Ectodermal cell (in vitro differentiated cells): ENCODE data around the gene PSMB7.

Source experiments
- H3K27ac ChIP-seq: 2 replicates; pipeline ENCODE4 v1.7.0; 2013; ENCODE audit warnings: mild to moderate bottlenecking, low read depth, low read length; ENCODE audit not compliant: insufficient read depth, poor library complexity, severe bottlenecking
- H3K27me3 ChIP-seq: 2 replicates; pipeline ENCODE4 v1.7.0; 2013; ENCODE audit warnings: mild to moderate bottlenecking, low read length; ENCODE audit not compliant: insufficient read depth, control insufficient read depth, poor library complexity, severe bottlenecking
- H3K36me3 ChIP-seq: one replicate; pipeline ENCODE4 v1.7.0; 2013; ENCODE audit warnings: low read length; ENCODE audit not compliant: control insufficient read depth, insufficient read depth
- H3K4me1 ChIP-seq: one replicate; pipeline ENCODE4 v1.7.0; 2013; ENCODE audit warnings: low read length; ENCODE audit not compliant: control insufficient read depth, insufficient read depth
- H3K4me3 ChIP-seq: 2 replicates; pipeline ENCODE4 v1.7.0; 2013; ENCODE audit warnings: low read depth, low read length, control low read depth; ENCODE audit not compliant: insufficient read depth
- H3K9me3 ChIP-seq: 2 replicates; pipeline ENCODE4 v1.7.0; 2013; ENCODE audit warnings: mild to moderate bottlenecking, low read length, moderate library complexity; ENCODE audit not compliant: control insufficient read depth
- WGBS, 2 experiments: methylation state at CpG; one replicate each; pipeline ENCODE4 v1.1.7; 2013; ENCODE audit warnings: missing lambda C conversion rate in 2 of 2; 5-methylcytosine and 5-hydroxymethylcytosine counted together

The PSMB7 gene

DNA sequence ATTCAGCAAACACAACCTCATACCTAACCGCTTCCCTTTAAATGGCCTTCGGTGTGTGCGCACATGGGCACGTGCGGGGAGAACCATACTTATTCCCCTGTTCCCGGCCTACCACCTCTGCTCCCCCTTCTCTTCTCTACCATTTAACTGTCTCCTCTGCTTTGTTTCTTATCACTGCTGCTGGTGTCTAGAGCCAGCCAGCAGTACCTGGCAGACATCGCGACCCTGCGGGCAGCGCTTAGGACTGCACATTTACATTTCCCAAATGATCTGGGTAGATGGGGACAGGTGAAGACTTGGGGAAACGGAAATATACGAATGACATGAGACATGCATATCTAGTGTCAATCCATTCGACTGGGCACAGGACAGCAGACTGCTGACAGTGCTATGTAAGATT lies 56.6 kb downstream of the PSMB7 start:
- Histone ChIP-seq H3K27me3 (no peaks in the 10 kb centered on the region), H3K4me1 (no peaks in the 10 kb centered on the region), H3K9me3 (no peaks in the 10 kb centered on the region), H3K27ac (no peak overlapping the region), H3K36me3 (no peaks in the 10 kb centered on the region), H3K4me3 (no peak overlapping the region)
- WGBS, 2 experiments: 93 to 98% methylated on average over 13 of the region's 13 CpGs

DNA sequence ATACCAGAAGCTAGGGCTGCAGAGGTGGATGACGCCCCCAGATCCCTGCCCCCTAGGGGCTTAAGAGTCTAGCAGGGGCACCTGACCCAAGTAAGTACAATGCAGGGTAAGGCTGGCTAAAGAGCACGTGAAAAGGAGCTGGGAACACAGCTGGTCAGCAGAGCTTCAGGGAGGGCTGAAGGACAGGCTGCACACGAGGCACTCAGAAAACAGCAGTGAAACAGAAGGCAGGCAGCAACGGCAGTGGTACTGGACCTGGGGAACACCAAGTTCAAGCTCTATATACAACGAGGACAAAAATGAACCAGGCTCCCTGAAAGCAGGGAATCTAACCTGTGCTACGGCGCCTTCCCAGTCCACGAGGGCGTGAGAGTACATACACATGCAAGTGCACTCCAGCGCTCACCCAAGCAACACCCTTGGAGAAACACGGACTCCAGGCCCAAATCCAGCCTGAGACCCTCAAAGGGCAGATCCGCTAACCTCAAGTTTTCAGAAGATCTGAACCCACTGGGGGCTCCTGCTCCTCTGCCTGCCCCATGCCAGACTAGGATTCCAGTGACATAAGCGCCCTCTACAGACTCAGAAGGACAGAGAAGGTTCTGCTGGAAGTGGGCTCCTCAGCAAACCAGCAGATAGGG lies 57.4 kb downstream of the PSMB7 start:
- Histone ChIP-seq H3K36me3 (peaks cover 6% of the 10 kb centered on the region), H3K4me1 (no peaks in the 10 kb centered on the region), H3K4me3 (no peak overlapping the region), H3K9me3 (no peaks in the 10 kb centered on the region), H3K27me3 (no peaks in the 10 kb centered on the region), H3K27ac (no peak overlapping the region)
- WGBS, 2 experiments: 90 to 91% methylated on average over 13 of the region's 13 CpGs

GRCh38 chr9:124356745-124357390 lies 58.4 kb downstream of the PSMB7 start:
- H3K27ac ChIP-seq: no peak overlapping the region
- H3K9me3 ChIP-seq: no peaks in the 10 kb centered on the region
- WGBS, 2 experiments: 94 to 96% methylated on average over 17 to 19 of the region's 19 CpGs
- peaks cover 8% of the 10 kb centered on the region for H3K36me3 ChIP-seq
- H3K4me1 ChIP-seq: no peaks in the 10 kb centered on the region
- no peaks in the 10 kb centered on the region for H3K27me3 ChIP-seq
- no peak overlapping the region for H3K4me3 ChIP-seq

DNA sequence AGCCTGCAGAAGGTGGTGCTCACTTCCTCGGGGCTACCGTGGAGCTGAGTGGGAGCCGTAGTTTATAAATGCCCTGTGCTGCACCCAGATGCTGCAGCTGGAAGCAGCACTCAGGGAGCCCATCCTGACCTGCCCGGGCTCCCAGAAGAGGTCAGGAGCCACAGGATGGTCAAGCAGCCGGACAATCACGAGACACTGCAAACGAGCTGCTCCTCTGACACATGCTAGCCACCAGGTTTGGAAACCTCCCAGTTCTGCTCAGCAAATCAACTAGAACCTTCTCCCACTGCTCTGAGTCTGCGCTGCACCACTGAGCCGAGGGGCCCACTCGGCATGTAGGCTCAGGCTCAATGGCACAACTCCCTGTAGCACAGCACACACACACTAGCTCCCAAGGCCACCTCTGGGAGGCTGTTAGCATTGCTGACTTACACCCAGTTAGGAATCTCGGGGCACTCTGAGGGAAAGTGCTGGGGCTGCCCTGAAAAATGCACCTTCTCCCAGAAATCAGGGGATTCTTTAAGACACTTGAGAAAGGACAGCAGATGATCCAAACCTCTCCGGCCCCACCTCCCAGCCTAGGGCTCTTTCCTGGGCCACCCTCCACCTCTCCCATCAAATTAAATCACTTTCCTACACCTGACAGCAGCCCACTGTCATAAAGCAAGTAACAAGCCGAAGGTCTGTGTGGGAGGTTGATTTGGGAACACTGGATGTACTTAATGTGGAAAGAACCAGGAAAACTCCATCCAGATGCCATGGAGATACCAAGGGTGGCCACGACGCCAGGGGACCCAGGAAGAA lies 59.1 kb downstream of the PSMB7 start:
- Histone ChIP-seq H3K36me3 (peaks cover 8% of the 10 kb centered on the region), H3K27me3 (no peaks in the 10 kb centered on the region), H3K4me3 (no peak overlapping the region), H3K4me1 (no peaks in the 10 kb centered on the region), H3K27ac (no peak overlapping the region), H3K9me3 (no peaks in the 10 kb centered on the region)
- WGBS, 2 experiments: 91 to 94% methylated on average over 15 of the region's 15 CpGs

DNA sequence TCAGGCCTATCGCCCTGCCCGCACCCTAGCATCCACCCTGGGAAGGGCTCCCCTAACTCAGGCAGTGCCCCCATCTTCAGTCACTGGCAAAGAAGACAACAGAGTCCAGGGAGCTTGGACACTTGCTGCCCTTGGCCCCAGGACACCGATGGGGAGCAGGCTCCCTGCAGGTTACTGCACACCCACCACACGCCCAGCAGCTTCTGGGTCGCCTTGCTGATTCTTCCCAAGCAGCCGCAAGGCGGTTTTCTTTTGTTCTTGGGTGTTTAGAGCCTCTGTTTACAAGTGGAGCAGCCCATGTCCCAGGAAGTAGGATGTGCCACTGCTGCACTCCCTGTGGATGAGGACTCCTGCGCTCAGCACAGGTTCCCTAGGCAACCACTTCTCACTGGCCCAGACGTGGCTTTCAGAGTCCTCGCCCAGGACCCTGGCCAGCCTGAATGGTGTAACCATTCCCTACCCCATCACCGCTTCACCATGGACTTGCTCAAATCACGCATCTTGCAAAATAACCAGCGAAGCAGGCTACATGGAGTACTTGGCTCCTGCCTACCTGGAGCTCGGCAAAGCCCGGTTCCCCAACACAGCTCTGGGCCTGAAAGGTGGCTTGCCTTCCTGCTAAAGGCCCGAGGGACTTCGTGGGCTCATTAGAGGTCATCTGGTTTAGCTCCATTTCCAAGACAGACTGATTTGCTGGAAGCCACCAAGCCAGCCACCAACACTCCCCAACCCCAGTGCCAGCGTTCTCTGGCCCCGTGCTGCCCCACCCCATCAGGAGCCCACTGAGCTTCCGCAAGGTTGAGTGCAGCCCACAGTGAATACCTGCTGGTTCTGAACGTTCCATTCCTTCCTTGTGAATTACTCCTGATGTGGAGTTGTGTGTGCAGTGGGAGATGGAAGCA lies 60.0 kb downstream of the PSMB7 start:
- WGBS, 2 experiments: 93 to 94% methylated on average over 21 of the region's 21 CpGs
- Histone ChIP-seq H3K27me3 (no peaks in the 10 kb centered on the region), H3K36me3 (peaks cover 8% of the 10 kb centered on the region), H3K4me1 (no peaks in the 10 kb centered on the region), H3K27ac (no peak overlapping the region), H3K9me3 (no peaks in the 10 kb centered on the region), H3K4me3 (no peak overlapping the region)

DNA sequence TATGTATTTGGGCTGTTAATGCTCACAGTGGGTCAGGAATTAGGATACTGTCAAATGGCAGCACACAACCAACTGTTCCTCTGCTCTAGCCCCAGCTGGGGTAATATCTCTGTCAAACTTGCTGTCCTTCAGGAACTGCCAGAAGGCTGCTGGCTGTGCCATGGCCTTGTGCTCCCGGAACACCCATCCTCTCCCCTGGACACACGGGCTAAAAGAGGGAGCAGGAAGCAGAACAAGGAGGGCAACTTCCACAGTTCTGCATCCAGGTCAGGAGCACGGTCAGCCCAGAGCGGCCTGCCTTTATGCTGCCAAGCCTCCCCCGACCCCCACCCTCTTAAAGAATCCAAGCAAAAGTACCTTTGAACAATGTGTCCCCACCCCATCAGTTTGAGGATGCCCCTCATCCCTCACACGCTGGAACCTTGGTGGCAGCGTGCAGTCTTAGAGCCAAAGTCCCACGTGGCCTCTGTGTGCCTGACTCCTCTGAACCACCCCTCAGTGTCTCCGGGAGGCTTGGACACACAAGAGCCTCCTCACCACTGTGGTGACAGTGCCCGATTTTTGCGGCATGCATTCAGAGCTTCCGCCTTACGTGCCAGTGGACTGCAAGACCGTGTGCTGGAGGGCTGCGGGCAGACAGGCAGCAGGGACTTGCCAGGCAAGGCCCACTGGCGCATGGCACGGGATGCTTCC lies 60.8 kb downstream of the PSMB7 start:
- no peaks in the 10 kb centered on the region for H3K27me3 ChIP-seq
- H3K27ac ChIP-seq: no peak overlapping the region
- 91 to 92% methylated on average over 17 of the region's 17 CpGs for WGBS, 2 experiments
- H3K4me3 ChIP-seq: no peak overlapping the region
- no peaks in the 10 kb centered on the region for H3K4me1 ChIP-seq
- H3K36me3 ChIP-seq: peaks cover 8% of the 10 kb centered on the region
- no peaks in the 10 kb centered on the region for H3K9me3 ChIP-seq

DNA sequence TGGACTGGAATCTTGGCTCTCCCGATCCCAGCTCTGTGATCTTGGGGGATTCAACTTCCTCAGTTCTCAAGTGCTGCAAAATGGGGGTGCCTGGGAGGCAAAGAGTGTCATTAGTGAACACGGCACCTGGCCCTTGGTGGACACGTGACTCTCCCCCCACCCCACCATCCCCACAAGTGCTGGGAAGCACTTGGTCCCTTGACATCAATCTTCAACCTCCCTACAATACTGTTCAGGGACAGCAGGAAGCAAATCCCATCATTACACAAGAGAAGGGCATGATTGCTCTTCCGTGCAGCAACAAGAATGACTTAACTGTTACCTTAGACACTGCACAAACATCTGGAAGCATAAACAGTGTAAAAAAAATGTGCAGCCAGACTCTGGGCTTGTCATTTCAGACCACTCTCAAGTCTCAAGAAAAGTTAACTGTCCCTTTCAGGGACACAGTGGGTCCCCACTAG lies 61.4 kb downstream of the PSMB7 start:
- H3K4me3 ChIP-seq: no peak overlapping the region
- H3K27me3 ChIP-seq: no peaks in the 10 kb centered on the region
- H3K36me3 ChIP-seq: peaks cover 8% of the 10 kb centered on the region
- H3K4me1 ChIP-seq: no peaks in the 10 kb centered on the region
- H3K27ac ChIP-seq: no peak overlapping the region
- no peaks in the 10 kb centered on the region for H3K9me3 ChIP-seq
- WGBS, 2 experiments: 94 to 96% methylated on average over 4 of the region's 4 CpGs

- H3K9me3 ChIP-seq: no peaks in the 10 kb centered on the region
- H3K27ac ChIP-seq: no peak overlapping the region
- peaks cover 13% of the 10 kb centered on the region for H3K36me3 ChIP-seq
- no peak overlapping the region for H3K4me3 ChIP-seq
- WGBS, 2 experiments: 95 to 96% methylated on average over 7 of the region's 7 CpGs
- H3K27me3 ChIP-seq: no peaks in the 10 kb centered on the region
- H3K4me1 ChIP-seq: no peaks in the 10 kb centered on the region
These were observed 62.0 kb downstream of the PSMB7 start for GRCh38 chr9:124353166-124353768.

DNA sequence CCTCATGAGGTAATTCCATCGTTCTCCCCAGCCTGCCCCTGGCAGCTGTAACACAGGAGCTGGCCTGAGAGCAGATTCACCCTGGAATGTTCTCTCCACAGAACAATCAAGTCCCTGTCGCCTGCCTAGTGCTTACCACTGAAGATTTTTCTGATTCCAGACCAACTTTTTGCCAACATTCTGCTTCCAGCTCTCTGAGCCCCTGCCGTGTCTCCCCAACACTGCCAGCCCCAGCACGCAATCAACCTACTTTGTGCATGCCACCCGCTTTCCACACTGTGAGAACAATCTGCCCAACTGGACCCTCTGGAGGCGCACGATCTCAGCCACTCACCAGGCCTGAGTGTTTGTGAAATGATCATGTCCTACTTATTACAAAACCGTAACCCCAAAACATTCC lies 62.6 kb downstream of the PSMB7 start:
- 93 to 94% methylated on average over 8 of the region's 8 CpGs for WGBS, 2 experiments
- Histone ChIP-seq H3K4me3 (no peak overlapping the region), H3K27me3 (no peaks in the 10 kb centered on the region), H3K36me3 (peaks cover 13% of the 10 kb centered on the region), H3K27ac (no peak overlapping the region), H3K4me1 (no peaks in the 10 kb centered on the region), H3K9me3 (no peaks in the 10 kb centered on the region)
